KBM-7 (cell line): Measurements from ENCODE around the gene SMURF2.

Experiments used
- DNase-seq: peaks from one replicate; pipeline ENCODE4 v3.0.0-alpha.2; 2015
- in situ Hi-C: fragments of 300-500 bp; cut with MboI; formaldehyde crosslinking; loops from 2 replicates; pipeline ENCODE4 v1.14.3; 2020; ENCODE audit warnings: low sequenced_read_pairs, low pct_unique_long_range_greater_than_20kb, mixed read lengths

Gene SMURF2

GRCh38 chr17:64565563-64565962 lies 96.5 kb downstream of the SMURF2 start:
- no peak for DNase-seq
- in situ Hi-C loops: no loop called here

- in situ Hi-C loops: no loop called here
- DNase-seq: no peak
Observed at GRCh38 chr17:64564098-64564497, 98.0 kb downstream of the SMURF2 start.

GRCh38 chr17:64555281-64555680 lies 106.8 kb downstream of the SMURF2 start:
- DNase-seq: no peak
- in situ Hi-C loops: no loop called here

GRCh38 chr17:64554028-64554637 lies 108.0 kb downstream of the SMURF2 start:
- in situ Hi-C loops: no loop called here
- DNase-seq: no peak

- in situ Hi-C loops: no loop called here
- DNase-seq: no peak
Observed at GRCh38 chr17:64551461-64551860, 110.6 kb downstream of the SMURF2 start.

GRCh38 chr17:64547319-64547718 lies 114.8 kb downstream of the SMURF2 start:
- in situ Hi-C loops: no loop called here
- DNase-seq: no peak

GRCh38 chr17:64546716-64547115 lies 115.4 kb downstream of the SMURF2 start:
- in situ Hi-C loops: no loop called here
- no peak for DNase-seq

GRCh38 chr17:64544742-64545141 lies 117.4 kb downstream of the SMURF2 start:
- in situ Hi-C loops: no loop called here

GRCh38 chr17:64540118-64540776 lies 121.9 kb downstream of the SMURF2 start:
- DNase-seq: no peak
- in situ Hi-C loops: no loop called here

More at GRCh38 chr17:64544742-64545141, 117.4 kb downstream of the SMURF2 start:
- DNase-seq: no peak

- in situ Hi-C loops: no loop called here
- no peak for DNase-seq
Observed at GRCh38 chr17:64538508-64539130, 123.5 kb downstream of the SMURF2 start.

- no peak for DNase-seq
Observed at GRCh38 chr17:64537488-64537887, 124.6 kb downstream of the SMURF2 start.

GRCh38 chr17:64536913-64537312 lies 125.2 kb downstream of the SMURF2 start:
- no peak for DNase-seq
- in situ Hi-C loops: no loop called here

More at GRCh38 chr17:64537488-64537887, 124.6 kb downstream of the SMURF2 start:
- in situ Hi-C loops: no loop called here

GRCh38 chr17:64535357-64535756 lies 126.8 kb downstream of the SMURF2 start:
- DNase-seq: no peak
- in situ Hi-C loops: no loop called here

- DNase-seq: peak; percentile 19
- in situ Hi-C loops: no loop called here
Observed at GRCh38 chr17:64534187-64534586, 127.9 kb downstream of the SMURF2 start.

- in situ Hi-C loops: no loop called here
- no peak for DNase-seq
Observed at GRCh38 chr17:64533784-64534183, 128.3 kb downstream of the SMURF2 start.

GRCh38 chr17:64532409-64532808 lies 129.7 kb downstream of the SMURF2 start:
- in situ Hi-C loops: no loop called here
- DNase-seq: no peak

GRCh38 chr17:64531955-64532371 lies 130.1 kb downstream of the SMURF2 start:
- in situ Hi-C loops: no loop called here
- no peak for DNase-seq

GRCh38 chr17:64529221-64529620 lies 132.9 kb downstream of the SMURF2 start:
- DNase-seq: no peak
- in situ Hi-C loops: no loop called here

GRCh38 chr17:64527914-64528313 lies 134.2 kb downstream of the SMURF2 start:
- in situ Hi-C loops: no loop called here

GRCh38 chr17:64520359-64520758 lies 141.7 kb downstream of the SMURF2 start:
- in situ Hi-C loops: no loop called here
- DNase-seq: no peak

More at GRCh38 chr17:64527914-64528313, 134.2 kb downstream of the SMURF2 start:
- DNase-seq: no peak
